ENCODE data around the gene CASP1. TPM values are rescaled to one million over a fixed set of nuclear protein-coding genes. Genes with fewer than 3 reads are reported as not detected.
"Not testable (repeated sequence)": the region's sequence is repeated elsewhere in the genome, so short reads cannot be mapped to it uniquely, and the experiment has no call there.

The CASP1 gene
- 36.7 TPM for total RNA-seq

DNA sequence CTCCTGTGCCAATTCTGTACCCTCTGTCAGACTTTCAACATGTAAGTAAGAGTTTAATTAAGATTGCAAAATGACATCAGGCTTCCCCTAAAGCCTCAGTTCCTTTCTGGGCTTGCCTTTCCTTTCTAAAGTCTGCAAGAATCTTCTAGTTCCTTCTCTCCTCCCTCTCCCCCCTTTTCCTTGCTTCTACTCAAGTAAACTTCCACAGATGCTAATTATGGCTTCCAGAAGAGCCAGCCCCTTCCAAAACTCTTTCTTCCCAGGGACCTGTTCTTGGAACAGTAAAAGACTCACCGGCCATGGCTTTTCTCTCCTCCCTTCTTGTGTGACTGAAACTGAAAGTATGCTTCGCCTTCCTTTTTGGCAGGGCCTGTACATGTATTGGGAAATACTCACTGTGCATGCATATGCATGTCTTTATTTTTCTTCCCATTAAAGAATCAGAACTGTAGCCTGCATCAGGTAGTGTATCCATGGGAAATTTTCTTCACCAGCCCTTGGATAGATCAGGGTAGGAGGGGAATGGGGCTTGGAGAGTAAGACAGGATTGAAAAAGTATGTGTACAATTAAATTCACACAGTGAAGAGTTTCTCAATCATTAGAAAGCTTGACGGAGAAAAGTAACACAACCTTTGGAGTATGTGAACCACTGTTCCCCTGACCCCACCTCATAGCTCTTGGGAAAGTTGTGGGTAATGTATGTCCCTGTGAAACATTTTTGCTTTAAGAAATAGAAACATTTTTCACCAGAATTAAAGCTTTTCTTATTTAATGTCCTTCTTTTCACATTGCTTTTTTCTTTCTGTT, at the start of gene CASP1:
Gene CASP1, minus strand, starts transcription at position 332 of the 808 bp plus-strand sequence. Its CDS starts 31 bp downstream, at position 301.
- DNase-seq (ENCODE audit: low spot score): peak; percentile 66

DNA sequence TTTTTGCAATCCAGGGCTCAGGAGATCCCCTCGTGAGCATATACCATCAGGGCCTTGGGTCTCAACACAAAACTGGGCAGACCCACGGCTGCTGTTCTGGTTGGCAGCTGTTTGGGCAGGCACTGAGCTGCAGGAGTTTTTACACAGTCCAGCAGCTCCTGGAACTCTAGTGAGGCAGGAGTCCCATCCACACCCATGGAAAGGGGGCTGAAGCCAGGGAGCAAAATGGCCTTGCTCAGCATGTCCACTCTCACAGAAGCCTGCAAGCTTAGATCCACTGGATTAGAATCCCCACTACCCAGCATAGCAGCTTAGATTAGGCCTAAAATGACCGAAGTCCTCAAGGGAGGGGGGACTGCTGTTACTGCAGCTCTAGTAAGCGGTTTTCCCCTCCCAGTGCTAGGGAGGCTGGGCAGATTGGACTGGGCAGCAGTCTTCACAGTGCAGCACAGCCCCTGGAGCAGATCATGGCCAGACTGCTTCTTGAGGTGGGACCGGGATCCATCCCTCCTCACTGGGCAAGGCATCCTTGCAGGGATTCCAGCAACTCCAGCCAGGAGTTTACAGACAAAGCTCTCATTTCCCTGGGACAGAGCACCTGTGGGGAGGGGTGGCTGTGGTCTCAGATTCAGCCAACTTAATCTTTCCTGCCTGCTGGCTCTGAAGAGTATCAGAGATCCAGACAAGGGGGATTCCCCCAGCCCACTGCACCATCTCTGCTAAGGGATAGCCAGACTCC, 46.6 kb upstream of the CASP1 start:
- no peak for DNase-seq (ENCODE audit: low spot score)

DNA sequence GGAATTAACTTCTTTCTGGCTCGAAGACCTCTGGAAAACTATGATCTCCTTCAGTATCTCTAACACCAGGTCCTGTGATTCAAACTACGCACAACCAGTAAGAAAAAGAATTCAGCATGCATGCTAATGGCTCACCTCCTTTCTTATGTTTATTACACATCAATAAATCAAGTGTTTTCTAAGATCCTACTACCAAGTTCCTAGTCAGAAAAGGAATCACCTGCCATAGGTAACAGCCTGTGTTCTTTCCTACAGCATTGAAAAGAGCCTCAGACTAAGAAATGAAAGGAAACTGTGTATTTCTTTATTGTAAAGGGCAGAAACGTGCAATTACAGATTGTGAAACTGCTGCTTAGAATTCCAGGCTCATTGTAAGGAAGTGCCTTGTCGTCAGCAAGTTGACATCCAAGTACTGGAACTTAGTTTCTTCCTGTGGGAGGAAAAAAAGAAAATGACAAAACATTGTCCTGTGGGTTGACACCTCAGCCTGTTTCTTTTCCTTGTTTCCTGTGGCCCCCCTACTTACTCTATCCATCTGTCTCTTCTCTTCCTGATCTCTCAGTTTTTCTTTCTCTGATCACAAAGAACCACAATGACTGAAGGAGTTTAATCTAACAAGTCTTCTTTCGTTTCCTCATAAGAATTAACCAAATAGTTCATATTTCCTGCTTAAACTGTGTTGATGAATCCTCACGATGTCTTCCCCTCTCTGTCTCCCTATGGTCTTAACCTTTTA, 45.4 kb upstream of the CASP1 start:
- DNase-seq (ENCODE audit: low spot score): not testable (repeated sequence)

DNA sequence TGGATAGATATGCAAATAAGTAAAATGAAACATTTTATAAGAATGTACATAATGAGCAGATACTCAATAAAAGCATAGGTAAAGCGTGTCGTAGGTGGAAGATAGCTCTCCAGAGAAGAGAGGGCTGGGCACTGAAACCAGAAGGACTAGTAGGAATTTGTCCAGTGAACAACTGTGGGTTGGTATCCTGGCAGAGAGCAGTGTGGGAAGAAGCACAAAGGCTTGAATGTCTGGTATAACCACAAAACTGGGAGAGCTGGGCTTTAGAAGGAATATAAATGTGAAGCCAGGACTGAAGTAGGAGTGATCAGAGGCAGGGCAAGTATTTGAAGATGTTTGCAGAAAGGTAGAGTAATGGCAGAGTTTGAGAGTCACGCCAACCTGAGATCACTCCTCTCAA, 43.3 kb upstream of the CASP1 start:
- DNase-seq (ENCODE audit: low spot score): no peak

DNA sequence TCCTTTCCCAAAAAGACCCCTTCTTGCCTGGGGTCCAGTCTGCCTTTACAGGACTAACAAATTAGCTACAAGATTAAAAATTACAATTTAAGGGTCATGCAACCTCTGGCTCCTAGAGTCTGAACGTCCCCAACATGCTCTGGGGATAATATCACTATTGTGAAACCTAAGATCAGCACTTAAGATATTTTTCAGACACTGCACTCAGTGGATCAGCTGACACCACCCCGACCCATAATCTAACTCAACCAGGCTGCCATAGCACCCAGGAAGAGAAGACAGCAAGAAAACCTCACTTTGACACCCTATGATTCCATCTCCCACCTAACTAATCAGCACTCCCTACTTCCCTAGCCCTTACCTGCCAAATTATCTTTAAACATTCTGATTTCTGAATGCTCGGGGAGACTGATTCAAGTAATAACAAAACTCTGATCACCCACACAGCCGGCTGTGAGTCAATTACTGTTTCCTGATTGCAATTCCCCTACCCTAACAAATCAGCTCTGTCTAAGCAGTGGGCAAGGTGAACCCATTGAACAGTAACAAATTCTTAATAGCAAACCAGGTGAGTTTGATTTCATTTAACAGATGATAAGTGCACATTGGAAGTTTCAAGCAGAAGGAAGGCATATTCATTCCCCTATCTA, 42.3 kb upstream of the CASP1 start:
- not testable (repeated sequence) for DNase-seq (ENCODE audit: low spot score)

DNA sequence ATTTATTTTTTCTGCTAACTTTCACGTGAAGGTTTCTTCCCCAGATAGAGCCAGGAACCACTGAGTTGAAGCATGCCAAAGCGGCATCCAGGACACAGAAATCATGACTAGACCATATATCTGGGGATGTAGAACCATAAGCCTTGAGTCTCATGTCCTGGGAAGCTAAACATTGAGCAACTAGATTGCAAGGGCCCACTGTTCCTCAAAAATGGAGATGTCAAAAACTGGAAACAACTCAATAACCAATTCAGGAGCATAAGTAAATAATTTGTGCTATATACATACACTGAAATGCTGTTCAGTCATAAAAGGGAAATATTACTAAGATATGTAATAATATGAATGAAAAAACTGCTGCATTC, 39.2 kb upstream of the CASP1 start:
- no peak for DNase-seq (ENCODE audit: low spot score)

DNA sequence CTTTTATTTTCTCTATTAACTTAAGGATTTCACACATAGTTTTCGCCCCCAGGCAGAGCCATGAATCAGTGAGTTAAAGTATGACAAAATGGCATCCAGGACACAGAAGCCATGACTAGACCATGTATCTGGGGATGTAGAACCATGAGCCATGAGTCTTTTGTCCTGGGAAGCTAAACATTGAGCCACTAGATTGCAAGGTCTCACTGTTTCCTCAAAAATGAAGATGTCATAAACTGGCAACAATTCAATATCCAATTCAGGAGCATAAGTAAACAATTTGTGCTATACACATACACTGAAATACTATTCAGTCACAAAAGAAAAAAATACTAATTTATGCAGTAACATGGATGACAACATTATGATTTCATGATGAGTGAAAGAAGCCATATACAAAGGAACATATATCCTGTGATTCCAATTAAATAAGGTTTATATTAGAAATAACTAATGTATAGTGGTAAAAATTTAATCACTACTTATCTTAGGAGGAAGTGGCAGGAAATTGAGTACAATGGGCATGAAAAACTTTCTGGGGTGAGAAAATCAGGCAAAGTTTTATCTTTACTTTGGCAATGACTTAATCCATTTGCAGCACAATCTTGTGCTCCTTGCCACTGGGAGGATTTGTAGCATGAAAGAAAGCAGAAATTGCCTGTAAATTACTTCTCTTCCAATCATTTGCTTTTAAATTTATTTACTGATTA, 38.7 kb upstream of the CASP1 start:
- DNase-seq (ENCODE audit: low spot score): no peak

DNA sequence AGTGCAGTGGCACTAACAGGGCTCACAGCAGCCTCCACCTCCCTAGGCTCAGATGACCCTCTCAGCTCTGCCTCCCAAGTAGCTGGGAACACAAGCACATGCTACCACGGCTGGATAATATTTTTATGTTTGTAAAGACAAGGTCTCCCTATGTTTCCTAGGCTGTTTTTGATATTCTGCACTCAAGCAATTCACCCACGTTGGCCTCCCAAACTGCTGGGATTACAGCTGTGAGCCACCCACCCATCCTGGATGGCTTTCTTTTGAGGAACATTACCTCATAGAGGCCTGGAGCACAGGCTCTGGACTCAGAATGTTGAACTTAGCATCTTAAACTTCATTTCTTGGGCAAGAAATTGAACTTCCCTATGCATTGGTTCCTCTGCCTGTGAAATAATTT, 37.1 kb upstream of the CASP1 start:
- not testable (repeated sequence) for DNase-seq (ENCODE audit: low spot score)

DNA sequence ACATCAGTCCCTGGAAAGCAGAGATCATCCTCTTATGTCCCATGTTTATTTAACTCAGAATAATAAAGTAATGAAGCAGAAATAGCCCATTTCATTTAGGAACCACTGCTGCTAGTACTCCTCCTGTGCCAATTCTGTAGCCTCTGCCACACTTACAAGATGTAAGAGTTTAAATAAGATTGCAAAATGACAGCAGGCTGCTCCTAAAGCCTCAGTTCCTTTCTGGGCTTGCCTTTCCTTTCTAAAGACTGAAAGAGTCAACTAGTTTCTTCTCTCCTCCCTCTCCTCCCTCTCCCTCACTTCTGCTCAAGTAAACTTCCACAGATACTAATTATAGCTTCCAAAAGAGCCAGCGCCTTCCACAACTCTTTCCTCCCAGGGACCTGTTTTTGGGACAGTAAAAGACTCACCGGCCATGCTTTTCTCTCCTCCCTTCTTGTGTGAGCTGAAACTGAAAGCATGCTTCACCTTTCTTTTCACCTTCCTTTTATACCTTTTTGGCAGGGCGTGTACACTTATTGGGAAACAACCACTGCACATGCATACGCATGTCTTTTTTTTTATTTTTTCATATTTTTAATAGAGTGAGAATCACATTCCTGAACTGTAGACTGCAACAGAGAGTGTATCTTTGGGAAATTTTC, 36.3 kb upstream of the CASP1 start:
- no peak for DNase-seq (ENCODE audit: low spot score)

DNA sequence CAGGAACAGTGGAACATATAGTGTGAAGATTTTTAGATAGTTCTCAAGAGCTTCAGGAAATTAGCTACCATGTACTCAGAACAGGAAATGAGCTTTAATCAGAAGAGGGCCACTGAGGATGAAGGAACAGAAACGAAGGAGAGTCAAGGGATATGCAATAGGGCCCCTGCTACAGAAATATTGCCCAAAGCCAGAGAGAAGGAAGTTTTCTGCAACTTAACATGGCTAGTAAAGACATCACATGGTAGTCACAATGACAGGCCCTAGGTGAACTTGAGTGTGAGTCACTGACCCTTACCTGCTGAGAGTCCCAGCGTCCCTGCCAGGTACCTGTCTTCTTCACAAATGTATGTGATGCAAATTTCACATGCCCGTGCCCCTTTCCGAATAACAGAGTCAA, 35.4 kb upstream of the CASP1 start:
- DNase-seq (ENCODE audit: low spot score): no peak

DNA sequence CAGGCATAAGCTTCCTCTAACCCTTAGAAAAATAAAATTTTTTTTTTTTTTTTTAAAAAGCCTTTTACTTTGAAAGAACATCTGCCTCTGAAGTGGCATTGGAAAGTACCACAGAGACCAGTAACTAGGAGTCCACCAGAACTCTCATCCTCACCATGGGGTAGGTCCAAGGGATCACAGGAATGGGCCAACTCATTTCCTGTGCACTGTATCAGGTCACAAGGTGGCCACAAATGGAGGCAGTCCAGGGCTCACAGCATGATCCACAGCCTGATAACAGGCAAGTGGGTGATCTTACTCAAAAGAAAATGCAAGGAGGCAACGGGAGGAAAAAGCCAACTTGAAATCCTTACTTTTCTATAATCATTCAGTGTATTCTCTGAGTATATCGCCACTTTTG, 34.8 kb upstream of the CASP1 start:
- DNase-seq (ENCODE audit: low spot score): not testable (repeated sequence)

DNA sequence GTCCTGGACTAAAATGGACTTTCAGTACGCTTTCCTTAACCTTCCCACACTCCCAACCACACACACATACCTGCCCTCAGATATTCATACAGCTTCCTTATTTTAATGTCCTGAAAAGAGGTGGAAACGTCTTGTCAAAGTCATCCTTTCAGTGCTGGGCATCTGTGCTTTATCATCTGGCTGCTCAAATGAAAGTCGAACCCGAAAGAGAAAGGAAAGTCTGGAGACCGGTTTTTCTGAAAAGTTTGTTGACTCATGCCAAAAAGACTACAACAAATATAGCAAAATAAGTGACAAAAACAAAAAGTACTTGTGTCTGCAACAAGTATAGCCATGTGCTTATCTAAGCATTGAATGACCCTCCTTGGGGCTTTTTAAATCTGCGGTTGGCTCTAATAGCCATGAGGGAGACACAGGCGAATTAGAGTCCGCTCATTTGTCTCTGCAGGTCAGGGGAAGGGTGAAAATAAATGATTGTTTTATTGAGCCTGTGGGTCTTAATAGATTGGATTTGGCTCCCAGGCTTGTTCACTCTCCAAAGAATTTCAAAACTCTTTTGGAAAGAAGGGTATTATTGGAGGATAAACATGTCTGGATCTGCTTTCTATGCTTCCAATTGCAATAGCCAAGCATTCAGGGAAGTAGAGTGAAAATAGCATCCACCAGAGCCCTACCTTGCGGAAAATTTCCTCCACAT, 28.4 kb upstream of the CASP1 start:
- not testable (repeated sequence) for DNase-seq (ENCODE audit: low spot score)

DNA sequence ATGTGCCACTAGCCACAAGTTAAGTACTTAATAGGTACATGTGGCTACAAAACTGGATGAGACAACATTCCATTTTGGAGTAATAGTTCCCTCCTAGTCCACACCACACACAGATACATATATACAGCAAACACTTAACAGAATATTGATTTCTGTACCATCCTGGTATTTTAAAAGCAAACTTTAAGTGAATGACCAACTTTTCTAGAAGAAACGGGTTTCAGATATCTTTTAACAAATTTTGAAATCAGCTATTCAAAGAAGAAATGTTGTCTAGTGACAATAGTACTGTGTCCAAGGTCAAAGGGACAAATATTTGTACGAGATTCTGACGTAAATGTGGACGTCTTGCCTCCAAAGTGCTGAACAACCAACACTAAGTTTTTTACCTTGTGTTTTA, 22.5 kb upstream of the CASP1 start:
- DNase-seq (ENCODE audit: low spot score): no peak

DNA sequence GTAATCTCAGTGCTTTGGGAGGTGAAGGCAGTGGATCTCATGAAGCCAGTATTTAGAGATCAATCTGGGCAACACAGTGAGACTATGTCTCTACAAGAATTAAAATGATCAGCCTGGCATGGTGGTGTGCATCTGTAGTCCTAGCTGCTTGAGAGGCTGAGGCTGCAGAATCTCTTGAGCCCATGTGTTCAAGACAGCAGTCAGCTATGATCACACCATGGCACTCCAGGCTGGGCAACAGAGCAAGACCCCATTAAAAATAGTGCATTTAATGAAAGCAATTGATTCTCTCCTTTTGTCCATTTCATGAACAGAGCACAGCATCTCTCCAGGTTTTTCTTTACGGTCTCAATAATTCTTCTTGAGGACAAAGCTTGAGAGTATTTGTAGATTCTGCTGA, 21.5 kb upstream of the CASP1 start:
- no peak for DNase-seq (ENCODE audit: low spot score)

DNA sequence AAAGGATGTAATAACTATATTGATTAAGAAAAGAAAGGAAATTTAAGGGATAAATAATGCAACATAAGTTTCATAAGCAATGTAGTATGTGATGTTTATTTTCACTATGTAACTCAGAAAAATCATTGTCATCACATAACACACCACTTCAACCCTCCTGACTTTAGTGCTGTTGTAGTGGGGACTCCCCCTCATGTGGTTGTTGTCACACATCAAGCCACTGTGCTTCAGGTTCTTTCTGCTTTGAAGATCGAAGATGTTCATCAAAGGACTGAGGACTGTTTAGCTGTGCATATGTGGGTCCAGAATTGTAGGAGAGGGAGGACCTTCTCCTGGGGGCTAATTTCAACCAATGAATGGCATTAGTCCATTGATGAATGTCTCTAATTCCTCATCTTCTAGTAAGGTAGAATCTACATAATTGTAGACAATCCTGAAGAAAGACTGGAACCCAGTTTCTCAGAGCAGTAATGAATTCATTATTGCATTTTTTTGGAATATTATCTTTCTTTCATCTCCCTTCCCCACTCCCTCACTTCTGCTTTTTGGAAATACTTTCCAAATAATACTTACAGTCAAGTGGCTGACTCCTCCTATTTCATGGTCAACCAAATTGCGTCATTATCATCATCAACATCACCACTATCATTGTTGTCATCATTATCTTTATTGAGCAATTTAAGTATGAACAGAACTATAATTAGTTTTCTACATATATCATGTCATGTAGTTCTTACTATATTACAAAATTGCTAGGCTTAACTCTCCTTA, 20.0 kb upstream of the CASP1 start:
- no peak for DNase-seq (ENCODE audit: low spot score)

DNA sequence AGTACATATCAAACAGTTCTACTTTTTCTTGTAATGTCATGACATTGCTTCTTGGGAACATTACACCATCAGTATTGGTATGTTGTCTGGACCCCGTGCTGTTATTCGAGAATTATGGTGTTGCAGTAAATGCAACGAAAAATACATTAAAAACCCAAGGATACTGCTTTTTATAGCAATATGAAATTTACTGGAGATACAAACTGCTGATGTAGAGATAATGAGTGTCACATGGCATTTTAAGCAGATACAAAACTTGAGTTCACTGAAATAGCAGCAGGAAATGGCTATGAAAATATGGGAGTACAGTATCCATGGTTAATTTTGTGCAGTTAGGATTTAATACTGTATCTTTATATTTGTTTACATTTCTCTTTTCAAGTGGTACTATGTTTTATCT, 17.5 kb upstream of the CASP1 start:
- DNase-seq (ENCODE audit: low spot score): no peak

DNA sequence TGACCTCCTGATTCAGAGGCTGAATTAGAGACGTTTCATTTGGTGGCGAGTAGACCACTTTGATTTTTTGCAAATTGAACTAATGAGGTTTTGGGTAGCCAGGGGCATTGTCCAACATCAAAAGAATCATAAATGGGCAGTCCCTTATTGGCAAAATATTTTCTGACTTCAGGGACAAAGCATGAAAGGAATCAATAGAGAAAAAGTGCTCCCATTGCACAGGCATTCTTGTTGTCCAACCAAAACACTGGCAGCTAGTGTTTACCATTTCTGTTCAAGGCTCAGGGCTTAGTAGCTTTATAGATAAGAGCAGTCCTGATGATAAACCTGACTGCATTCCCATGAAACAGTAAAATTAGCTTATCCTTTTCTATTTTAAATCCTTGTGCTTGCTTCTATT, 16.6 kb upstream of the CASP1 start:
- DNase-seq (ENCODE audit: low spot score): no peak

DNA sequence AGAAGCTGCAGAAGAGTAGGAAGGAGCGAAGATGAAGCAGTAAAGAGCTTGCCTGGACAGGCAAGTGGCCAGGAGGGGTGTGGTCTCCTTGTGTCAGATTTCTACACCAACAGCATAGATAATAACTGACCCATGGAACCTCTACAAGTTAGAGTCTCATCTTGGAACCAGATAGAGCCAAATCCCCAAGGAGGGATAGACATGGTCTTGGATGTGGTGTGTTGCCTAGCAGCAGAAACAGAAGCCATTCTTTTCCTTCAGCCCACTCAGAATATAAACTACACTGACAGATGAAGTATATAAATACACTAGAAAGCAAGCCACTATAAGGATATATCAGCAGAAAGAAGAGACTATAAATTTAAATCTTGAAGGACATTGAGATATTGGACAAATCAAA, 14.5 kb upstream of the CASP1 start:
- no peak for DNase-seq (ENCODE audit: low spot score)

DNA sequence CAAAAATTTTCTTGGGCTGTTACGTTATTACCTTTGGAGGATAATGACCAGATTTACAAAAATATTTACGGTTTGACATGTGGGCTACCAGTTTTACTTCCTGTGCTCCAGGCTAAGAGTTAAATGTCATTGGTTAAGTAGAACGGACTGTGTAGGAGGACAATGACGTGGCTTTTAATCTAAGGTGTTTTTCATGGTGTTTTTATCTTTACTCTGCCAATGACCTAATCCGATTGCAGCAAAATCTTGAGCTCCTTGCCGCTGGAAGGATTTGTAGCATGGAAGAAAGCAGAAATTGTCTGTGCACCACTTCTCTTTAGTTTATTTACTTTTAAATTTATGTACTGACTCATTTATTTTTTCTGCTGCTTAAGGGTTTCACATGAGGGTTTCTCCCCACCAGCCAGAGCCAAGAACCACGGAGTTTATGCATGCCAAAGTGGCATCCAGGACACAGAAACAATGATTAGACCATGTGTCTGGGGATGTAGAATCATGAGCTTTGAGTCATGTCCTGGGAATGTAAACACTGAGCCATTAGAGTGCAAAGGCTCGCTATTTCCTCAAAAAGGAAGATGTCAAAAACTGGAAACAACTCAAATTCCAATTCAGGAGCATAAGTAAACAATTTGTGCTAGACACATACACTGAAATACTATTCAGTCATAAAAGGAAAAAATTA, 12.1 kb upstream of the CASP1 start:
- DNase-seq (ENCODE audit: low spot score): peak; percentile 75
